ENCODE data around the gene CELF2. TPM values are rescaled to one million over a fixed set of nuclear protein-coding genes. Genes with fewer than 3 reads are reported as not detected.

Gene CELF2
- total and polyA plus RNA-seq, 2 of the 4 experiments (the other 2 are of a cell fraction): 3.5 to 6.6 TPM

DNA sequence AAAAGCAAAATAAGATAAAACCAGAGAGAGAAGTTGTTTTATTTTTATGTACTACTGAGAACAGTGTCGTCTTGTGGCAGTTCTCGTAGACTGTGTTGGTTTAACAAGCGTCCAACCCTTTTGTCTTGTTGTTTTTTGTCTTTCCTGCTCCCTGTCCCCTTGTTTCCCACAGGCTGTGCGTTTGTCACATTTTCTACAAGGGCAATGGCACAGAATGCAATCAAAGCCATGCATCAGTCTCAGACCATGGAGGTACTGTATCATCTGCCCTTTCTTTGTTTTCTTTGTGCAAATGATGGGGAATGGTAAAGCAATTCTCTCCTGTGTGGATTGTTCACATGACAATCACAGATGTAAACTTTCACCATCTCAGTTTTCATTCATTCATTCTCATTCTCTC, 248.8 kb downstream of the CELF2 start:
- no peaks in the 10 kb centered on the region; the same call in 1 of the 2 replicates for H3K27me3 ChIP-seq (ENCODE audit: control insufficient read depth, insufficient read depth, low read length)
- H2AK9ac ChIP-seq (replicated peaks; ENCODE audit: low read depth, low read length, poor library complexity): no peak overlapping the region
- in situ Hi-C loops (cut with MboI; ENCODE audit: low sequenced_read_pairs) (no loop called here), dilution Hi-C loops (cut with HindIII; ENCODE audit: low sequenced_read_pairs, unreplicated experiment) (no loop called here), intact Hi-C loops (cut with micrococcal nuclease) (no loop called here)
- no peak for ATAC-seq (ENCODE audit: low read depth)
- ChIA-PET CTCF (no interaction called here), POLR2A (ENCODE audit: unreplicated experiment) (no interaction called here)
- H4K8ac ChIP-seq (ENCODE audit: low read depth in 2 of 2, low read length in 2 of 2): no peak overlapping the region
- H2BK5ac ChIP-seq (ENCODE audit: low read depth, low read length, poor library complexity, severe bottlenecking): no peak overlapping the region
- H2BK15ac ChIP-seq (ENCODE audit: low read depth, low read length): no peak overlapping the region
- H2AK5ac ChIP-seq (ENCODE audit: low read depth, low read length): no peak overlapping the region
- H3K4me2 ChIP-seq (ENCODE audit: low read depth, low read length): no peak overlapping the region
- no peak overlapping the region for H4K91ac ChIP-seq (ENCODE audit: insufficient read depth, low read depth, low read length)
- no peaks in the 10 kb centered on the region for H4K20me1 ChIP-seq (ENCODE audit: insufficient read depth, low read length)
- H2AFZ ChIP-seq (replicated peaks; ENCODE audit: low read length, poor library complexity): no peak overlapping the region
- no CpG with 5 or more reads among the region's 4 CpGs for WGBS, 2 experiments (ENCODE audit: extremely low coverage in 2 of 2, insufficient read length in 1 of 2)
- no peak overlapping the region for H3K4me3 ChIP-seq (ENCODE audit: insufficient read depth, low read depth, low read length)
- H2BK20ac ChIP-seq (ENCODE audit: low read depth, low read length): no peak overlapping the region
- H3K23ac ChIP-seq (ENCODE audit: low read depth, low read length): no peak overlapping the region
- DNase-seq: no peak
- H3K9ac ChIP-seq (ENCODE audit: low read depth, low read length): no peak overlapping the region
- no peaks in the 10 kb centered on the region for H3K9me3 ChIP-seq (ENCODE audit: control insufficient read depth, insufficient read depth, low read length)
- no peak overlapping the region for H3K56ac ChIP-seq (ENCODE audit: extremely low read depth, insufficient read depth, low read length)
- no peak overlapping the region for H3K27ac ChIP-seq (ENCODE audit: insufficient read depth, low read length)
- H3K4me1 ChIP-seq (ENCODE audit: control insufficient read depth, insufficient read depth, low read length): no peaks in the 10 kb centered on the region; the same call in 1 of the 2 replicates
- no peaks in the 10 kb centered on the region for H3K36me3 ChIP-seq (ENCODE audit: control insufficient read depth, insufficient read depth, low read length)
- H3K79me1 ChIP-seq (ENCODE audit: low read depth in 1 of 2, low read length in 2 of 2): no peaks in the 10 kb centered on the region
- no peak overlapping the region for H2BK120ac ChIP-seq (ENCODE audit: low read depth, low read length)
- H3K18ac ChIP-seq (ENCODE audit: low read depth, low read length): no peak overlapping the region
- H3K9me1 ChIP-seq (ENCODE audit: insufficient read depth, low read length): no peaks in the 10 kb centered on the region
- no peak for TF ChIP-seq CHD1 (IDR thresholded peaks at IDR 0.05; ENCODE audit: low read depth, low read length)
- TF ChIP-seq MXI1 (IDR thresholded peaks at IDR 0.05; ENCODE audit: borderline replicate concordance, low read depth, low read length): no peak
- TF ChIP-seq MAZ (IDR thresholded peaks at IDR 0.05; ENCODE audit: borderline replicate concordance, low read depth, low read length): no peak
- no peak for TF ChIP-seq NFE2L2 (IDR thresholded peaks at IDR 0.05; ENCODE audit: low read depth, low read length)
- BruUV-seq (replicated peaks): no TSS peak
- no peak overlapping the region for H3K4ac ChIP-seq (ENCODE audit: low read depth, low read length)
- no peak overlapping the region for H3K14ac ChIP-seq (replicated peaks; ENCODE audit: low read depth, low read length)
- no peak overlapping the region for H4K5ac ChIP-seq (ENCODE audit: low read depth, low read length)
